IMR-90 (cell line): ENCODE results near the gene QKI. TPM values are rescaled to one million over a fixed set of nuclear protein-coding genes. Genes with fewer than 3 reads are reported as not detected.

Experiments used
- ATAC-seq: fragments of 200-7000 bp; cut with Tn5 transposase; 2 replicates; pipeline ENCODE4 v1.9.1; 2020; ENCODE audit warnings: low read depth, mild to moderate bottlenecking, moderate library complexity
- BruUV-seq: library from RNA; stranded (reverse); fragments of 400-500 nt; replicated peaks from 2 replicates; lab custom pipeline; 2021; lab: Mats Ljungman, UMichigan
- CTCF ChIA-PET: fragments of 300-600 bp; formaldehyde crosslinking; extraction: SDS; loops from one replicate; lab custom pipeline; 2021; ENCODE audit warnings: antibody characterized with exemption; lab: Yijun Ruan, JAX
- POLR2A ChIA-PET: fragments of 300-600 bp; sonication (Branson Sonifier 250); formaldehyde crosslinking; loops from one replicate; lab custom pipeline; 2022; ENCODE audit warnings: antibody characterized with exemption; ENCODE audit not compliant: unreplicated experiment; lab: Charles Lee
- DNase-seq: peaks from one replicate; pipeline ENCODE4 v3.0.0; 2013
- H2AFZ ChIP-seq: replicated peaks from 2 replicates; pipeline ENCODE3; 2013; ENCODE audit warnings: low read length, mild to moderate bottlenecking; ENCODE audit not compliant: poor library complexity
- H2AK5ac ChIP-seq: 2 replicates; pipeline ENCODE4 v1.6.1; 2013; ENCODE audit warnings: low read depth, low read length, inconsistent platforms
- H2AK9ac ChIP-seq: replicated peaks from 2 replicates; pipeline ENCODE3; 2013; ENCODE audit warnings: mild to moderate bottlenecking, low read depth, low read length, moderate library complexity; ENCODE audit not compliant: poor library complexity
- H2BK120ac ChIP-seq: 2 replicates; pipeline ENCODE4 v1.6.1; 2013; ENCODE audit warnings: low read depth, low read length, inconsistent platforms
- H2BK15ac ChIP-seq: 3 replicates; pipeline ENCODE4 v1.6.1; 2013; ENCODE audit warnings: low read depth, low read length, inconsistent platforms
- H2BK20ac ChIP-seq: 2 replicates; pipeline ENCODE4 v1.6.1; 2013; ENCODE audit warnings: low read depth, mild to moderate bottlenecking, inconsistent platforms, low read length, moderate library complexity
- H2BK5ac ChIP-seq: 2 replicates; pipeline ENCODE4 v1.6.1; 2013; ENCODE audit warnings: mild to moderate bottlenecking, low read depth, low read length, inconsistent platforms; ENCODE audit not compliant: poor library complexity, severe bottlenecking
- H3K14ac ChIP-seq: replicated peaks from 2 replicates; pipeline ENCODE4 v1.6.1; 2013; ENCODE audit warnings: low read depth, low read length, inconsistent platforms
- H3K18ac ChIP-seq: 2 replicates; pipeline ENCODE4 v1.6.1; 2013; ENCODE audit warnings: low read depth, low read length, control low read depth
- H3K23ac ChIP-seq: 2 replicates; pipeline ENCODE4 v1.6.1; 2013; ENCODE audit warnings: low read depth, low read length, inconsistent platforms
- H3K27ac ChIP-seq: 2 replicates; pipeline ENCODE4 v1.5.1; 2013; ENCODE audit warnings: mild to moderate bottlenecking, control low read depth, low read length; ENCODE audit not compliant: insufficient read depth
- H3K27me3 ChIP-seq: 2 replicates; pipeline ENCODE4 v1.6.1; 2013; ENCODE audit warnings: low read length; ENCODE audit not compliant: control insufficient read depth, insufficient read depth
- H3K36me3 ChIP-seq: 2 replicates; pipeline ENCODE4 v1.6.1; 2013; ENCODE audit warnings: low read length, mixed read lengths; ENCODE audit not compliant: control insufficient read depth, insufficient read depth
- H3K4ac ChIP-seq: 2 replicates; pipeline ENCODE4 v1.6.1; 2013; ENCODE audit warnings: low read depth, low read length, inconsistent platforms
- H3K4me1 ChIP-seq: 2 replicates; pipeline ENCODE4 v1.6.1; 2013; ENCODE audit warnings: low read length, mixed read lengths; ENCODE audit not compliant: control insufficient read depth, insufficient read depth
- H3K4me2 ChIP-seq: 2 replicates; pipeline ENCODE4 v1.6.1; 2013; ENCODE audit warnings: low read depth, mild to moderate bottlenecking, control low read depth, low read length, moderate library complexity
- H3K4me3 ChIP-seq: 2 replicates; pipeline ENCODE4 v1.5.1; 2013; ENCODE audit warnings: low read depth, mild to moderate bottlenecking, control low read depth, low read length, moderate library complexity; ENCODE audit not compliant: insufficient read depth
- H3K56ac ChIP-seq: 2 replicates; pipeline ENCODE4 v1.6.1; 2013; ENCODE audit warnings: low read length, inconsistent platforms; ENCODE audit not compliant: insufficient read depth; ENCODE audit errors: extremely low read depth
- H3K79me1 ChIP-seq, 2 experiments: 2 replicates each; pipeline ENCODE4 v1.6.1; 2013; ENCODE audit warnings: low read length in 2 of 2, inconsistent platforms in 1 of 2, low read depth in 1 of 2
- H3K9ac ChIP-seq: 2 replicates; pipeline ENCODE4 v1.6.1; 2013; ENCODE audit warnings: low read depth, low read length, control low read depth
- H3K9me1 ChIP-seq: 2 replicates; pipeline ENCODE4 v1.6.1; 2013; ENCODE audit warnings: low read length, inconsistent platforms; ENCODE audit not compliant: insufficient read depth
- H3K9me3 ChIP-seq: 2 replicates; pipeline ENCODE4 v1.6.1; 2013; ENCODE audit warnings: low read length; ENCODE audit not compliant: control insufficient read depth, insufficient read depth
- H4K20me1 ChIP-seq: 2 replicates; pipeline ENCODE4 v1.6.1; 2013; ENCODE audit warnings: low read length, inconsistent platforms; ENCODE audit not compliant: insufficient read depth
- H4K5ac ChIP-seq: 2 replicates; pipeline ENCODE4 v1.6.1; 2013; ENCODE audit warnings: mild to moderate bottlenecking, low read depth, low read length, control low read depth
- H4K8ac ChIP-seq, 2 experiments: 2 replicates each; pipeline ENCODE4 v1.6.1; 2013; ENCODE audit warnings: low read depth in 2 of 2, low read length in 2 of 2, control low read depth in 1 of 2, inconsistent platforms in 1 of 2
- H4K91ac ChIP-seq: 2 replicates; pipeline ENCODE4 v1.6.1; 2013; ENCODE audit warnings: low read depth, low read length, inconsistent platforms; ENCODE audit not compliant: insufficient read depth
- CEBPB ChIP-seq: IDR thresholded peaks from 2 replicates; pipeline ENCODE4 v1.6.1; 2012; ENCODE audit warnings: low read depth, low read length, improper control_type of control experiment
- CHD1 ChIP-seq: IDR thresholded peaks from 2 replicates; pipeline ENCODE4 v1.6.1; 2012; ENCODE audit warnings: low read depth, low read length, improper control_type of control experiment
- FOS ChIP-seq: fragments of 150-350 bp; IDR thresholded peaks from 2 replicates; pipeline ENCODE4 v1.6.1; 2016; ENCODE audit warnings: low read depth, low read length
- NFE2L2 ChIP-seq: fragments of 150-350 bp; IDR thresholded peaks from 2 replicates; pipeline ENCODE4 v1.6.1; 2016; ENCODE audit warnings: low read depth, mild to moderate bottlenecking, low read length
- POLR2A ChIP-seq: IDR thresholded peaks from 2 replicates; pipeline ENCODE4 v1.6.1; 2012; ENCODE audit warnings: mild to moderate bottlenecking, low read depth, low read length
- RFX5 ChIP-seq: IDR thresholded peaks from 2 replicates; pipeline ENCODE4 v1.8.0; 2012; ENCODE audit warnings: low read depth, mild to moderate bottlenecking, low read length, moderate library complexity
- SMC3 ChIP-seq: fragments of 150-350 bp; IDR thresholded peaks from 2 replicates; pipeline ENCODE4 v1.6.1; 2016; ENCODE audit warnings: low read depth, mild to moderate bottlenecking, antibody characterized with exemption, low read length, moderate library complexity
- WGBS, 2 experiments: methylation state at CpG; one replicate each; pipeline versions ENCODE4 v1.1.5 to v1.1.7; 2013; ENCODE audit warnings: missing lambda C conversion rate in 2 of 2; ENCODE audit not compliant: insufficient read length in 1 of 2; ENCODE audit errors: extremely low coverage in 2 of 2; 5-methylcytosine and 5-hydroxymethylcytosine counted together
- dilution Hi-C: fragments of 300-500 bp; cut with HindIII; formaldehyde crosslinking; loops from one replicate; pipeline ENCODE4 v1.14.3; 2018; ENCODE audit warnings: low sequenced_read_pairs; ENCODE audit not compliant: unreplicated experiment
- in situ Hi-C: fragments of 300-500 bp; cut with MboI; formaldehyde crosslinking; loops from 3 replicates; pipeline ENCODE4 v1.14.3; 2019; ENCODE audit warnings: low sequenced_read_pairs, inconsistent platforms, mixed read lengths
- intact Hi-C: fragments of 100-400 bp; cut with micrococcal nuclease; formaldehyde crosslinking; loops from 2 replicates; pipeline ENCODE4 v1.10.0; 2022
- polyA plus RNA-seq, 3 experiments: library from polyadenylated mRNA; depleted of rRNA; stranded (reverse); fragments of >200 nt; gene quantifications; 2 replicates each; pipeline ENCODE4 v1.2.3, GENCODE V29; 2012; ENCODE audit warnings: low replicate concordance in 1 of 3
- total RNA-seq: library from RNA; depleted of rRNA; stranded (reverse); fragments of >200 nt; gene quantifications from 2 replicates; pipeline ENCODE4 v1.2.3, GENCODE V29; 2012
- TF ChIP-seq, protein P1 (sequence below): fragments of 150-350 bp; IDR thresholded peaks from 2 replicates; pipeline ENCODE4 v1.6.1; 2016; ENCODE audit warnings: low read depth, mild to moderate bottlenecking, low read length, moderate library complexity, borderline replicate concordance

QKI gene
- total and polyA plus RNA-seq, 2 of the 4 experiments (the other 2 are of a cell fraction): 112 to 232 TPM

DNA sequence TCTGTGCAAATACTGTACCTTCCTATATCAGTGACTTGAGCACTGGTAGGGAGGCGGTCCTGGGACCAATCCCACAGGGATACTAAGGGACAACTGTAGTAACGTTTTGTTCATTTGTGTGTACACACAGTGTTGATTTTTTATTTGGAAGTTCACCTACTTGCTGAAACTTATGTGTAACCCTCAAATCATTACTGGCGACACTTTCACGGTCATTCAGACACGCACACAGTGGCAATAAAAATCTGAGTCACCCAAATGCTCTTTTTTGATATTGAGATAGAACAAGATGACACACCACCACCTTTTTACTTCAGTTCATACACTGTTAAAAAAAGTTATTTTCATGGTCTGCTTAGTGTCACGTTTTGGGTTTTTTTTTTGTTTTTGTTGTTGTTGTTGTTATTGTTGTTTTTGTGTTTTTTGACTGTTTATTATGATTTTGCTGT is 79.8 kb downstream of the QKI start:
- H3K27ac ChIP-seq: no peak overlapping the region
- no peak overlapping the region for H2BK20ac ChIP-seq
- H3K4me2 ChIP-seq: no peak overlapping the region
- H3K18ac ChIP-seq: no peak overlapping the region
- in situ Hi-C loops (no loop called here), intact Hi-C loops (loop anchor here (5.0 kb wide), 1 partner anchor 33 kb away; no protein-coding TSS in a partner anchor), dilution Hi-C loops (no loop called here)
- H3K79me1 ChIP-seq: peaks cover 30 to 44% of the 10 kb centered on the region in 2 experiments
- no peak overlapping the region for H4K91ac ChIP-seq
- H4K20me1 ChIP-seq: peaks cover 52% of the 10 kb centered on the region; the same call in 1 of the 2 replicates
- H2AK5ac ChIP-seq: no peak overlapping the region
- H3K14ac ChIP-seq: no peak overlapping the region
- no peak overlapping the region for H3K4ac ChIP-seq
- H2BK120ac ChIP-seq: no peak overlapping the region
- no peak overlapping the region for H2BK5ac ChIP-seq
- H3K9me3 ChIP-seq: no peaks in the 10 kb centered on the region
- ChIA-PET POLR2A (no interaction called here), CTCF (no interaction called here)
- H2AFZ ChIP-seq: no peak overlapping the region
- DNase-seq: no peak
- no peak overlapping the region for H4K8ac ChIP-seq
- no peaks in the 10 kb centered on the region for H3K27me3 ChIP-seq
- H3K9ac ChIP-seq: no peak overlapping the region
- no peak for TF ChIP-seq CHD1
- no peak for TF ChIP-seq CEBPB
- TF ChIP-seq FOS: no peak
- no peak for TF ChIP-seq SMC3
- TF ChIP-seq RFX5: no peak
- TF ChIP-seq NFE2L2: no peak
- TF ChIP-seq POLR2A: no peak
- TF ChIP-seq, protein P1, sequence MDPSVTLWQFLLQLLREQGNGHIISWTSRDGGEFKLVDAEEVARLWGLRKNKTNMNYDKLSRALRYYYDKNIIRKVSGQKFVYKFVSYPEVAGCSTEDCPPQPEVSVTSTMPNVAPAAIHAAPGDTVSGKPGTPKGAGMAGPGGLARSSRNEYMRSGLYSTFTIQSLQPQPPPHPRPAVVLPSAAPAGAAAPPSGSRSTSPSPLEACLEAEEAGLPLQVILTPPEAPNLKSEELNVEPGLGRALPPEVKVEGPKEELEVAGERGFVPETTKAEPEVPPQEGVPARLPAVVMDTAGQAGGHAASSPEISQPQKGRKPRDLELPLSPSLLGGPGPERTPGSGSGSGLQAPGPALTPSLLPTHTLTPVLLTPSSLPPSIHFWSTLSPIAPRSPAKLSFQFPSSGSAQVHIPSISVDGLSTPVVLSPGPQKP: no peak
- BruUV-seq: no TSS peak
- no peak overlapping the region for H3K4me3 ChIP-seq
- ATAC-seq: no peak
- no peak overlapping the region for H2AK9ac ChIP-seq
- H4K5ac ChIP-seq: no peak overlapping the region
- no peak overlapping the region for H2BK15ac ChIP-seq
- no peak overlapping the region for H3K56ac ChIP-seq
- H3K9me1 ChIP-seq: no peaks in the 10 kb centered on the region
- peaks cover 1% of the 10 kb centered on the region; the same call in 1 of the 2 replicates for H3K4me1 ChIP-seq
- no peaks in the 10 kb centered on the region for H3K36me3 ChIP-seq
- no peak overlapping the region for H3K23ac ChIP-seq
- WGBS, 2 experiments: no CpG with 5 or more reads among the region's 6 CpGs
